HUES48 (cell line): ENCODE measurements around the gene FAM163A.
A peak's percentile ranks its signal among the peaks of the same experiment; 100 is the strongest.
"Not testable (repeated sequence)": the region's sequence is repeated elsewhere in the genome, so short reads cannot be mapped to it uniquely, and the experiment has no call there.

Experiments used
- H3K27ac ChIP-seq: one replicate; pipeline ENCODE4 v1.7.0; 2013; ENCODE audit warnings: low read depth, low read length, inconsistent platforms
- H3K27me3 ChIP-seq: 2 replicates; pipeline ENCODE4 v1.6.1; 2013; ENCODE audit warnings: mild to moderate bottlenecking, low read length; ENCODE audit not compliant: control insufficient read depth, insufficient read depth
- H3K36me3 ChIP-seq: 2 replicates; pipeline ENCODE4 v1.6.1; 2013; ENCODE audit warnings: low read length; ENCODE audit not compliant: control insufficient read depth, insufficient read depth
- H3K4me1 ChIP-seq: 2 replicates; pipeline ENCODE4 v1.6.1; 2013; ENCODE audit warnings: mild to moderate bottlenecking, low read length; ENCODE audit not compliant: control insufficient read depth, insufficient read depth
- H3K4me3 ChIP-seq: 2 replicates; pipeline ENCODE4 v1.5.1; 2013; ENCODE audit warnings: mild to moderate bottlenecking, low read depth, low read length
- H3K9ac ChIP-seq: 2 replicates; pipeline ENCODE4 v1.6.1; 2013; ENCODE audit warnings: mild to moderate bottlenecking, low read depth, low read length, moderate library complexity
- H3K9me3 ChIP-seq: 2 replicates; pipeline ENCODE4 v1.6.1; 2013; ENCODE audit warnings: low read length; ENCODE audit not compliant: control insufficient read depth, insufficient read depth

The FAM163A gene

DNA sequence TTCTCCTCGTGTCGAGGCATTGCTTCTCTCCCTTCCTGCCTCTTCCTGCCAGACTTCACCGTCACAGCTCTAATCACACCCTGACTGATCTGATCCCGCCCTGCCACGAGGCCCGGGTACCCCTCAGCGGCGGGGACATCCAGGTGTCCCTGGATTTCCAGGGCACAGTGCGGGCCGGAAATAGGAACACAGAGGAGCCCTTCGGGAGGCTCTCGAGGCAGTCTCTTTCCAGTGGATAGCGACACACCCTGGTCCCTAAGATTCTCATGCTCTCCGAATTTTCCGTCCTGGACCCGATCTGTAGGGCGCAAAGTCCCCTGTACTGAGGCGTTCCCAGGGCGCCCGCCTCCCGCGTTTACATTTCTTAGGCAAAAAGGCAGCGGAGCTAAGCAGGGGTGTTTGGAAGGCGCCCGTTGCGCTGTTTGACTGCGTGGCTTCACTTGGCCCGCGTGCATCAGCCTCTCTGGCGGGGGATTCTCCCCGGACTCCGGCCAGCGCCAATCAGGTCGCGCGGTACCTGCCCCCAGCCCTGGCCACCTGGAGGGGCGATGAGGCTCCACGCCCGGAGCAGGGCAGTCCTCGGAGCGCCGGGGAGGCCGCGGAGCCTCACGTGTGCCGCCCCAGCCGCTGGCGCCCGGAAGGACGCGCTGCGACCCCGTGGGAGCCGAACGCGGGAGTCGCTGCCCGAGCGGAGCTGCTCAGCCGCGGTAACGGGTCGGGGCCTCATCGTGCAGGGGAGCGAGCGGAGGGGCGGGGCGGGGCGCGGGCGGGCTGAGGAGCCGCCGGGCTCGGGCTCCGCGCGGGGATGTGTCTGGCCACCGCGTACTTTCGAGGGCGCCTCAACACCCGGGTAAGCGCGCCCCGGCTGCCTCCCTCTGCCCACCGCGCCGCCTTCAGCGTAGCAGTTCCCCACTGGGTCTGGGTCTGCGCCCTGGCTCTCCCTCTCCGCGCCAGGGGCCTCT is at the start of gene FAM163A:
Gene FAM163A (plus strand): TSS at position 575 of the 962 bp plus-strand sequence. CDS start 69,807 bp downstream, outside the sequence.
- Histone ChIP-seq H3K4me1 (peaks cover 3% of the 10 kb centered on the region; the same call in 1 of the 2 replicates), H3K4me3 (peak within 1 kb of the TSS; percentile 52), H3K9me3 (no peaks in the 10 kb centered on the region), H3K27ac (no peak within 1 kb of the TSS), H3K27me3 (peaks cover 84% of the 10 kb centered on the region), H3K36me3 (no peaks in the 10 kb centered on the region), H3K9ac (no peak within 1 kb of the TSS)

- H3K4me1 ChIP-seq, H3K36me3 ChIP-seq, H3K9me3 ChIP-seq, H3K27me3 ChIP-seq, H3K27ac ChIP-seq, H3K9ac ChIP-seq, H3K4me3 ChIP-seq: not testable (repeated sequence)
These were observed 48.6 kb upstream of the FAM163A start for GRCh38 chr1:179694530-179694929.

DNA sequence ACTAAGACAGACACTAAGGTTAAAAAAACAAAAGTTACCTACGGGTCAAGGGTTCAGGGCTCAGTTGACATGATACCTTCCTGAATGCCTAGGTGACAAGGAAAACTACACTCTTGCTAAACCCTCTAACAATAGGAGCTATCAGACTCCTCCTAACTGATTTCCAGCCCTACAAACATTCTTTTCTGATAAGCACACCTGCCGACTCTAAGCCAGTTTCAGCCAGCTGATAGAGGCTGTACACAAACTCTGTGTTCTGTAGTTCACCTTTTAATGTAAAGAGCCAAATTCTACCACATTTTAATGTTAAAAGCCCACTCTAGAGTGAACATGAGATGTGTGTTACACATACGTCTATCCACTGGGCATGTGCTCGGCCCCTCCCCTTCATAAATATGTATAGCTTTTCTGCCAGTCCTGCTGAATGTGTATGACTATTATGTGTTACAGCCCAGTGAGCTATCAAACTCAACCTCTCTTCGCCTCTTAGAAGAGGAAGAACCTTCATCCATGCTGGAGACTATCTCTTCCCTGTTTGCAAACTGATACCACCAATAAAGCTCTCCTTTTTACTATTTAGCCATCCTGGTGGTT is 40.0 kb upstream of the FAM163A start:
- H3K4me1 ChIP-seq: no peaks in the 10 kb centered on the region
- no peaks in the 10 kb centered on the region for H3K27me3 ChIP-seq
- no peak overlapping the region for H3K4me3 ChIP-seq
- H3K27ac ChIP-seq: peak overlapping the region; percentile 35
- H3K9me3 ChIP-seq: no peaks in the 10 kb centered on the region
- no peak overlapping the region for H3K9ac ChIP-seq
- no peaks in the 10 kb centered on the region for H3K36me3 ChIP-seq

DNA sequence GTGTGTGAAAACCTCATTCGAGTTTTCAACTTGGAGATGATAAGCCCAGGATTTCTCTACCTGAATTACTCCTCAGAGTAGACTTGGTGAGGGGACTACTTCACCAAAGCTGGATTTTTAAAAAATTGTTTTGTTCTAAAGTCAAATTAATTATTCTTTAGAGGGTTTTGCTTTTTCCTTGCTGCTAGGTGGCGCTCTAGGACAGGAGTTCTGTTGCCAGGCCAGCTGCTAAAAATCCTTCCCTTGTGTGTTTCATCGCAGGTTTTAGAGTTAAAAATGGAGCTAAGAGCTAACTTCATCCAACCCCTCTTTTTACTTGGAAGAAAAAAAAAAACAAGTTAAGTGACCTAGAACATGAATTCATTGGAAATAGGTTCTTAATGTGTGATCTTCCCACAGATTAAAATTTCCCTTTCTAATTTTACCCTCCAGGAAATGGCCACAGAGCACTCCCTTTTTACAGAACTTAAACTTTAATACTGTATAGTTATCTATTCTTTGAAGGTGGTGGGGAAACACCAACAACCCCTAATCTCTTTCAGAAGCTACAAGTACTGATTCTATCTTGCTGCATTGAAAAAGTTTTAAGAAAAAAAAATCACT is 36.7 kb upstream of the FAM163A start:
- Histone ChIP-seq H3K4me1 (no peaks in the 10 kb centered on the region), H3K9ac (no peak overlapping the region), H3K36me3 (no peaks in the 10 kb centered on the region), H3K4me3 (no peak overlapping the region), H3K27ac (no peak overlapping the region), H3K27me3 (no peaks in the 10 kb centered on the region), H3K9me3 (no peaks in the 10 kb centered on the region)

DNA sequence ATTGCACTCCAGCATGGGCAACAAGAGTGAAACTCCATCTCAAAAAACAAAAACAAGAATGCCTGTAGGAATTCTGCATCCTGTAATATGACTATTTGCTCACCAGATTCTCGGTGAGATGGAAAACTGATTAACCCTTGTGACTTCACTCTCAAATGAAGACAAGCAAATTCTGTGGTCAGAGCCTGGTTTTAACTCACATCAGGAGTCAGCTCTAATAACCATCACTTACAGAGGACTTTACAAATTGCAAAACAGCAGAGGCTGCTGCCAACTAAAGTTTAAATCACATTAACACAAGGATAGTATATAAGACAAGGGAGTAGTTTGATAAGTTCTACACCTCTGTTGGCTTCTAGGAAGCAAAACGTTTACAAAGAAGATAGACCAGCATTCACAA is 35.7 kb upstream of the FAM163A start:
- Histone ChIP-seq H3K4me3 (no peak overlapping the region), H3K9me3 (no peaks in the 10 kb centered on the region)

GRCh38 chr1:179708434-179709195 is 34.5 kb upstream of the FAM163A start:
- no peaks in the 10 kb centered on the region for H3K9me3 ChIP-seq
- no peaks in the 10 kb centered on the region for H3K36me3 ChIP-seq
- H3K9ac ChIP-seq: no peak overlapping the region
- H3K4me1 ChIP-seq: no peaks in the 10 kb centered on the region
- H3K27ac ChIP-seq: no peak overlapping the region
- no peak overlapping the region for H3K4me3 ChIP-seq
- H3K27me3 ChIP-seq: no peaks in the 10 kb centered on the region

More for the DNA sequence above, 35.7 kb upstream of the FAM163A start:
- no peak overlapping the region for H3K27ac ChIP-seq
- H3K36me3 ChIP-seq: no peaks in the 10 kb centered on the region
- no peaks in the 10 kb centered on the region for H3K4me1 ChIP-seq
- no peak overlapping the region for H3K9ac ChIP-seq
- no peaks in the 10 kb centered on the region for H3K27me3 ChIP-seq

DNA sequence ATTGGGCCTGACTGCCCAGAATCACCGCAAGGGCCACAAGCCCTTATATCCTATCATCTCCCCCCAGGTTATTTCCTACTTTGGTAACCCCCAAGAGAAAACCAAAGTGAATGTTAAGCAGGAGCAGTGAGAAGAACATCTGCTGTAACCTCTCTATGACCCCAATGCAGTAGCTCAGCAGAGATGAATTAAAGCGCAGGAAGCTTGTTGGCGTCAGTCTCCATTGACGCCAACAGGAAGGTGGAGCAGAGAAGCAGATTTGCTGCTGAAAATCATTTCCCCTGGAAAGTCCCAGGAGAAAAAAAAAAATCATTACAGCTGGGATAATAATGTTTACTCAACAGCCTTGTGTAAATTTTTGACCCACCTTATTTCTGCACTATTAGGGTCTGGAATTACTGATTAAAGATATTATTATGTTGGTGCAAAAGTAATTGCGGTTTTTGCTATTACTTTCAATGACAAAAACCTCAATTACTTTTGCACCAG is 33.2 kb upstream of the FAM163A start:
- H3K36me3 ChIP-seq: no peaks in the 10 kb centered on the region
- no peak overlapping the region for H3K27ac ChIP-seq

GRCh38 chr1:179714159-179714558 is 28.9 kb upstream of the FAM163A start:
- Histone ChIP-seq H3K27ac (no peak overlapping the region), H3K36me3 (no peaks in the 10 kb centered on the region), H3K9me3 (0 out of 2 replicates have a peak, but pooled peaks cover 6% of the 10 kb centered on the region), H3K9ac (no peak overlapping the region), H3K4me3 (no peak overlapping the region), H3K27me3 (no peaks in the 10 kb centered on the region), H3K4me1 (no peaks in the 10 kb centered on the region)

More for the DNA sequence above, 33.2 kb upstream of the FAM163A start:
- Histone ChIP-seq H3K4me3 (no peak overlapping the region), H3K4me1 (no peaks in the 10 kb centered on the region), H3K9me3 (0 out of 2 replicates have a peak, but pooled peaks cover 3% of the 10 kb centered on the region), H3K27me3 (no peaks in the 10 kb centered on the region), H3K9ac (no peak overlapping the region)

- Histone ChIP-seq H3K4me1 (no peaks in the 10 kb centered on the region), H3K9me3 (0 out of 2 replicates have a peak, but pooled peaks cover 8% of the 10 kb centered on the region), H3K4me3 (no peak overlapping the region), H3K27me3 (no peaks in the 10 kb centered on the region), H3K27ac (no peak overlapping the region), H3K9ac (no peak overlapping the region), H3K36me3 (no peaks in the 10 kb centered on the region)
These were observed 28.5 kb upstream of the FAM163A start for GRCh38 chr1:179714623-179715022.

- Histone ChIP-seq H3K27me3 (no peaks in the 10 kb centered on the region), H3K4me1 (no peaks in the 10 kb centered on the region), H3K4me3 (no peak overlapping the region), H3K27ac (no peak overlapping the region), H3K36me3 (no peaks in the 10 kb centered on the region), H3K9ac (no peak overlapping the region), H3K9me3 (peaks cover 8% of the 10 kb centered on the region; the same call in 1 of the 2 replicates)
These were observed 23.8 kb upstream of the FAM163A start for GRCh38 chr1:179719272-179719671.
